NOMO-1 (cell line): ENCODE results near the gene IGFL1.
A peak's percentile ranks its signal among the peaks of the same experiment; 100 is the strongest.
"Not testable (repeated sequence)": the region's sequence is repeated elsewhere in the genome, so short reads cannot be mapped to it uniquely, and the experiment has no call there.

Experiments used
- DNase-seq, 2 experiments: peaks; one replicate each; lab custom pipeline; 2025; ENCODE audit not compliant: unreplicated experiment in 2 of 2; lab: John Stamatoyannopoulos, UW

The IGFL1 gene

DNA sequence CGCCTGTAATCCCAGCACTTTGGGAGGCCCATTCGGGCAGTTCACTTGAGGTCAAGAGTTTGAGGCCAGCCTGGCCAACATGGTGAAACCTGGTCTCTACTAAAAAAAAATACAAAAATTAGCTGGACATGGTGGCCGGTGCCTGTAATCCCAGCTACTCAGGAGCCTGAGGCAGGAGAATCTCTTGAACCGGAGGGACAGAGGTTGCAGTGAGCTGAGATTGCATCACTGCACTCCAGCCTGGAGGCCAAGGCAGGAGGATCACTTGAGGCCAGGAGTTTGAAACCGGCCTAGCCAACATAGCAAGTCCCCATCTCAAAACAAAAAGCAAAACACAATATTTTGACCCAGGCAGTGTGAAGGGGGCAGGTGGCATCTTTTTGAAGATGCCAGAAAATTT is 35.3 kb downstream of the IGFL1 start:
- DNase-seq = not testable (repeated sequence)

DNA sequence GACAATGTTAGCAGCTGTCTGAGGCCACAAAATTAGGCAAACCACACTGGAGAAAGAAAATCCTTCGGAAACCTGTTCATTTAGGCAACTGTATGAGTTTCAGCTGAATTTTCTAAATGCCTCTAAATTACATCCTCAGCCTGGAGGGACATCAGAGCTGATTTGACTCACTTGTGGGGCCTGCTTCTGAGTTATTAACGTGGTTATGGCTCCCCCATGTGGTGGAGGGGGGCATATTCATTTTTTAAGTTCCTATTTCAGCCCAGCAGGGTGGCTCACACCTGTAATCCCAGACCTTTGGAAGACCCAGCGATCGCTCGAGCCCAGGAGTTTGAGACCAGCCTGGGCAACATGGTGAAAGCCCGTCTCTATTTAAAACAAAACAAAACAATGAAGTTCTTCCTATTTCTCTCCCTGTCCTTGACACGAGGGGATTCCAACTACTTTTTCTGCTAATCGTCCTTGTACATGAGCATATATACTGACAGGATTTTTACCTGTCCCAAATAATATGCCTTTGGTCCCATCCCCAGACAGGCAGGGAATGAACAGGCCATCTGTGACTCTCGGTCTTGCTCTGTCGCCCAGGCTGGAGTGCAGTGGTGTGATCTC is 35.8 kb downstream of the IGFL1 start:
- peak; percentile 54 to 74 for DNase-seq

DNA sequence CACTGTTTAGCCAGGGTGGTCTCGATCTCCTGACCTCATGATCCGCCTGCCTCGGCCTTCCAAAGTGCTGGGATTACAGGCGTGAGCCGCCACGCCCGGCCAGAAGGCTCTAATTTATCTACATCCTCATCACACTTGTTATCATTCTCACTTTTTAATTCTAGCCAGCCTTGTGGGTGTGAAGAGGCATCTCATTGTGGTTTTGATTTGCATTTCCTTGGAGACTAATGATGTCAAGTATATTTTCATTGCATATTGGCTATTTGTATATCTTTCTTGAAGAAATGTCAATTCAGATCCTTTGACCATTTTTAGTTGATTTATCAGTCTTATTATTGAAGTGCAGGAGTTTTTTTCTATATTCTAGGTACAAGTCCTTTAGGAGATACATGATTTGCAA is 39.6 kb downstream of the IGFL1 start:
- no peak for DNase-seq

DNA sequence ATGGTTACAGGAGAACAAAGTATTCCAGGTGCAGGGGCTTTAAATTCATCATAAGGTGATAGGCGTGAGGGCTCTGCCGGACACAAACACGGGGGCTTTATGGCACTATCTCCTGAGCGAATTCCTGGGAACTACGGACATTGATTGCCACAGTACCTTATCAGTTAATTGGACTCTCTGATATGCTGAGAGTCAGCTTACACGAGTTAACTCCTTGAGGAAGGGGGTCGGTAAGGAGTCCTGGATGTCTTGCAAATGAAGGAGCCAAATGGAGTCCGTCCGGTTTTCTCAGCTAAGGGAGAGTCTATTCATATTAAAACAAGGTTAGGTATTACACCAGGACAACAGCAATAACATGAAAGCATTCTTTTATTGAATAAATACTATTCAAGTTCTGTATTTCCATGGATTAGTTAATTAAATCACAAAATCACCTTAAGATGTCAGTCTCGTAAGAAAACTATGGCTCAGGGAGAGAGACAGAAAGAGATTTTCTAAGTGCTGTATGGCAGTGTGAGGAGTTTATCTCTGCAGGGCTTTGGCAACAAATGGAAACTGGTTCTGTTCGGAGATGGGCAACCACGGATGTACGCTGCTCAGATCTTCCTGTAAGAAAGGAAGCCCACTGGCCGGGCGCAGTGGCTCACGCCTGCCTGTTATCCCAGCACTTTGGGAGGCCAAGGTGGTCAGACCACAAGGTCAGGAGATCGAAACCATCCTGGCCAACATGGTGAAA is 41.1 kb downstream of the IGFL1 start:
- DNase-seq = no peak

DNA sequence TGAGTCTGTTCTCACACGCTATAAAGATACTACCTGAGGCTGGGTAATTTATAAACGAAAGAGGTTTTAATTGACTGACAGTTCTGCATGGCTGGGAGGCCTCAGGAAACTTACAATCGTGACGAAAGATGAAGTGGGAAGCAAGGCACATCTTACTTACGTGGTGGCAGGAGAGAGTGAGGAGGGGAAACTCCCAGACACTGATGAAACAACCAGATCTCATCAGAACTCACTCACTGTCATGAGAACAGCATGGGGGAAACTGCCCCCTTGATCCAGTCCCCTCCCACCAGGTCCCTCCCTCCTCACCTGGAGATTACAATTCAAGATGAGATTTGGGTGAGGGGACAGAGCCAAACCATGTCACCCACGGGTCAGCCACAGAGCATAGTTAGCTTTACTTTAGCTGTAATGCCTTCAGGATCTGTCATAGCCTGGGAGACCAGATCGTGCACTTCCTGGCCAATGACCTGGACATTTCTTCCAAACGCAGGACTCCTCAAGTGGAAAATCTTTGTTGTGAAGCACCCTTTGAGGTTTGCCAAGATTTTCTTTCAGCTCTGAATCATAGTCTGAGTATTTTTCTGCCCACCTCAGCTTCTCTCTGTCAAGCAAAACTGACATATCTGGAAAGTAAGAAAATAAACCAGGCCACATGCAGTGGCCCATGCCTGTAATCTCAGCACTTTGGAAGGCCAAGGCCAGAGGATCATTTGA is 42.1 kb downstream of the IGFL1 start:
- no peak for DNase-seq

DNA sequence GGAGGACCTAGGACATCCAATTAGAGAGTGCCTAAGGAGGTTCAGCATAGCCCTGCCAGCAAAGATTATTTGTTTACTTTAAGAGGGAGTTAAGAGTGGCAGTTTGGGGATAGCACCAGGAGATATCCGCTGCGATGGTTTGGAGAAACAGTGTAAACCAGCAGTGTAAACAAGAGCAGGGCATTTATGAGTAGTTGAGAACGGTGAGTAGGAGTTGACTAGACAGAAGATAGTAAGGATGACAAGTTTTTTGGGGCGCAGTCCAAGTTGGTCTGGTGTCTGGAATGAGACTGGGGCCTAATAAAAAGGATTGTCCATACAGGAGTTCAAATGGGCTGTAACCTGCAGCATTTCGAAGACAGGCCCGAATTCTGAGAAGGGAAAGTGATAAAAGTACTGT is 44.4 kb downstream of the IGFL1 start:
- not testable (repeated sequence) for DNase-seq

DNA sequence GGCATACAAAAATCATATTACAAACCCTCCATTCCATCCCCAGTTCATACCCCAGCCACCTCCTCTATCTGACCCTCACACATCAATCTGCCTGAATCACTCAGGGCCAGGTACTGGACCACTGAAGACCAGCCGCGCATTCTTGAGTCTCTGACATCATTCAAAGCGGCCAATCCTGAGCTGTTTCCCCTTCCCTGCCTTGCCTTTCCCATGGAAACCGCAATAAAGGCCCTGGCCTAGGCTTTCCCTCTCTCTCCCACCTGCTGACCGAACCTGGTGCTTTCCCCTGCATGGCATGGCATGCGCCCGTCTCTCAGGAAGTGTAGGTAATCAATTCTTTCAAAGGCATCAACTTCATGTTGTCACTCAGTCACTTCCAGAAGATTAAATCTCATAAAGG is 49.6 kb downstream of the IGFL1 start:
- no peak for DNase-seq
